ENCODE results near the gene SMCO1. TPM values are rescaled to one million over a fixed set of nuclear protein-coding genes. Genes with fewer than 3 reads are reported as not detected.
A peak's percentile ranks its signal among the peaks of the same experiment; 100 is the strongest.
"Not testable (repeated sequence)": the region's sequence is repeated elsewhere in the genome, so short reads cannot be mapped to it uniquely, and the experiment has no call there.

SMCO1 gene
- total and polyA plus RNA-seq, 11 donors = 2.6 to 130 (median 50.0) TPM

DNA sequence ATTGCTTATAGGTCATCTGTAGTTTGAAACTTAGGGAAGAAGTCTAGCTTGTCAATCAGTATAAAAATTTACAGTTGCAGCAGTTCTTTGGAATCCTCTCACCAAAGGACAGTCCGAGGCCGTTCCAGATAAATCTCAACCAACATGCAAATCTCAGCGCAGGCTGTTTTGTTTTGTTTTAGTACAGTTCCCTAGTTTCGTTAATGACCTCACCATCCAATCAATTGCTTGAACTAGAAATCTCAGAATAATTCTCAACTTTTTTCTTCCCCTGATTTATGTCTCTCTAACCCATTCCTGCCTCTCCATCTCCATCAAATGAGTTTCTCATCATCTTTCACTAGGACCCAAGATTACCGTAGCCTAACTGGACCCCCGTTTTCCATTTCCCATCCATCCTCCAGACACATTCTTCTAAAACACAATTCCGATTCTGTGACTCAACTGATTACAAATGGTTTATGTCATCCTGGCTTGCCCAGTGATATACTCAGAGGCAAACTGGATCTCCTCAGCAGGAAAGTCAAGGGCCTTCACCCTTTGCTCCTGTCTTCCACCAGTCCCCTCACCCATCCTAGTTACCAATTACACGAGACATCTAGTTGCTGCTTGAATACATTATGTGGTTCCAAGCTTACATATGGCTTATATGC lies 1.3 kb downstream of the SMCO1 start:
- intact Hi-C loops (cut with DNase I) = loop anchor here in 1 of 10 donors (10.0 kb wide), 1 partner anchor 449 kb away; no protein-coding TSS in a partner anchor
- no peak for DNase-seq
- Histone ChIP-seq H3K4me1 (peaks cover 0 to 10% (median 1%) of the 10 kb centered on the region in 12 donors), H3K4me3 (peak overlapping the region in 8 of 12 donors; percentile 4 to 53 (median 40)), H3K27me3 (no peaks in the 10 kb centered on the region), H3K36me3 (peaks cover 0 to 3% (median 0%) of the 10 kb centered on the region in 9 donors), H3K9me3 (peaks cover 0 to 15% (median 8%) of the 10 kb centered on the region in 12 donors), H3K27ac (peak overlapping the region in 10 of 12 donors; percentile 9 to 95 (median 85))
- TF ChIP-seq POLR2A (IDR thresholded peaks at IDR 0.05) = no peak
- TF ChIP-seq, protein P1, sequence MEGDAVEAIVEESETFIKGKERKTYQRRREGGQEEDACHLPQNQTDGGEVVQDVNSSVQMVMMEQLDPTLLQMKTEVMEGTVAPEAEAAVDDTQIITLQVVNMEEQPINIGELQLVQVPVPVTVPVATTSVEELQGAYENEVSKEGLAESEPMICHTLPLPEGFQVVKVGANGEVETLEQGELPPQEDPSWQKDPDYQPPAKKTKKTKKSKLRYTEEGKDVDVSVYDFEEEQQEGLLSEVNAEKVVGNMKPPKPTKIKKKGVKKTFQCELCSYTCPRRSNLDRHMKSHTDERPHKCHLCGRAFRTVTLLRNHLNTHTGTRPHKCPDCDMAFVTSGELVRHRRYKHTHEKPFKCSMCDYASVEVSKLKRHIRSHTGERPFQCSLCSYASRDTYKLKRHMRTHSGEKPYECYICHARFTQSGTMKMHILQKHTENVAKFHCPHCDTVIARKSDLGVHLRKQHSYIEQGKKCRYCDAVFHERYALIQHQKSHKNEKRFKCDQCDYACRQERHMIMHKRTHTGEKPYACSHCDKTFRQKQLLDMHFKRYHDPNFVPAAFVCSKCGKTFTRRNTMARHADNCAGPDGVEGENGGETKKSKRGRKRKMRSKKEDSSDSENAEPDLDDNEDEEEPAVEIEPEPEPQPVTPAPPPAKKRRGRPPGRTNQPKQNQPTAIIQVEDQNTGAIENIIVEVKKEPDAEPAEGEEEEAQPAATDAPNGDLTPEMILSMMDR (IDR thresholded peaks at IDR 0.05) = no peak
- 51 to 56% (median 54%) methylated on average over 8 of the region's 8 CpGs for WGBS, 4 donors
- ATAC-seq = peak in 2 of 4 donors; percentile 46 to 49

DNA sequence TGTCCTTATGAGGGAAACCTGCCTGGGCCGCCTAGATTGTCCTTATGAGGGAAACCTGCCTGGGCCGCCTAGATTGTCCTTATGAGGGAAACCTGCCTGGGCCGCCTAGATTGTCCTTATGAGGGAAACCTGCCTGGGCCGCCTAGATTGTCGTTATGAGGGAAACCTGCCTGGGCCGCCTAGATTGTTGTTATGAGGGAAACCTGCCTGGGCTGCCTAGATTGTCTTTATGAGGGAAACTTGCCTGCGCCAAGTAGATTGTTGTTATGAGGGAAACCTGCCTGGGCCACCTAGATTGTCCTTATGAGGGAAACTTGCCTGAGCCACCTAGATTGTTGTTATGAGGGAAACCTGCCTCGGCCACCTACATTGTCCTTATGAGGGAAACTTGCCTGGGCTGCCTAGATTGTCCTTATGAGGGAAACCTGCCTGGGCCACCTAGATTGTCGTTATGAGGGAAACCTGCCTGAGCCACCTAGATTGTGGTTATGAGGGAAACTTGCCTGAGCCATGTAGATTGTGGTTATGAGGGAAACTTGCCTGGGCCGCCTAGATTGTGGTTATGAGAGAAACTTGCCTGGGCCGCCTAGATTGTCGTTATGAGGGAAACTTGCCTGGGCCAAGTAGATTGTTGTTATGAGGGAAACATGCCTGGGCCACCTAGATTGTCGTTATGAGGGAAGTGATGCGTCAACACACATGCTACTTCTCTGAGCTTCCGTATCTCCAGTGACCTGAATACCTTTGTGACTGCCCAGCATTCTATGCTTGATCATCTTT lies 3.3 kb downstream of the SMCO1 start:
- not testable (repeated sequence) for H3K9me3 ChIP-seq, DNase-seq, H3K4me3 ChIP-seq, H3K27ac ChIP-seq, H3K27me3 ChIP-seq, ATAC-seq, H3K4me1 ChIP-seq
- intact Hi-C loops (cut with DNase I) = loop anchor here in 1 of 10 donors (10.0 kb wide), 1 partner anchor 447 kb away; no protein-coding TSS in a partner anchor
- H3K36me3 ChIP-seq = peaks cover 0 to 15% (median 3%) of the 10 kb centered on the region in 9 donors
- WGBS, 4 donors = 80 to 88% (median 88%) methylated on average over 12 to 15 of the region's 15 CpGs

DNA sequence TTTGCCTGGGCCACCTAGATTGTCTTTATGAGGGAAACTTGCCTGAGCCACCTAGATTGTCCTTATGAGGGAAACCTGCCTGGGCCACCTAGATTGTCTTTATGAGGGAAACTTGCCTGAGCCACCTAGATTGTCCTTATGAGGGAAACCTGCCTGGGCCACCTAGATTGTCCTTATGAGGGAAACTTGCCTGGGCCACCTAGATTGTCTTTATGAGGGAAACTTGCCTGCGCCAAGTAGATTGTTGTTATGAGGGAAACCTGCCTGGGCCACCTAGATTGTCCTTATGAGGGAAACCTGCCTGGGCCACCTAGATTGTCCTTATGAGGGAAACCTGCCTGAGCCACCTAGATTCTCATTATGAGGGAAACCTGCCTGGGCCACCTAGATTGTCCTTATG lies 4.0 kb downstream of the SMCO1 start:
- WGBS, 4 donors = 88 to 100% (median 100%) methylated on average over 1 of the region's 1 CpG
- ATAC-seq, H3K4me1 ChIP-seq, H3K4me3 ChIP-seq, H3K27me3 ChIP-seq, H3K27ac ChIP-seq, DNase-seq: not testable (repeated sequence)
- Histone ChIP-seq H3K9me3 (peaks cover 0 to 13% (median 1%) of the 10 kb centered on the region in 12 donors), H3K36me3 (peaks cover 0 to 18% (median 3%) of the 10 kb centered on the region in 9 donors)
- intact Hi-C loops (cut with DNase I) = loop anchor here in 1 of 10 donors (10.0 kb wide), 1 partner anchor 446 kb away; no protein-coding TSS in a partner anchor

DNA sequence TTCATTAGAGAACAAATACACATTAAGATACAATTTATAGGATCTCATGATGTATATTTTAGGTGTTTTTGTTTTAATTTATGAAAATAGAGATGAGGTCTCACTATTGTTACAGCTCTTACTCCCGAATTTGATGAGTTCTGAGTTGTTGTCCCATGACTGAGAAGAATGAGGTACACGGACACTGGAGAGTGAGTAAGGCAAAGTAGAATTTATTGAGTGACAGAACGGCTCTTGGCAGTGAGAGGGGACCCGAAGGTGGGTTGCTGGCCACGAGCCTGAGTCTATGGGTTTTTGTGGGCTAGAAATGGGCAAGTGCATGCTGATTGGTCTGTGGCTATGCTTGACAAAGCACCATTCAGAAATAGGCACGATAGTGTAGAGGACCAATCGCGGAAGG lies 8.5 kb downstream of the SMCO1 start:
- ATAC-seq (no peak), DNase-seq (no peak)
- H3K4me3 ChIP-seq = no peak overlapping the region
- H3K27me3 ChIP-seq = no peaks in the 10 kb centered on the region
- H3K27ac ChIP-seq = no peak overlapping the region
- intact Hi-C loops (cut with DNase I) = loop anchor here in 2 of 10 donors (10.0 kb wide), 1 partner anchor 72 kb away; the partner anchor contains the start of gene UBXN7 (in 2 of the 2)
- H3K9me3 ChIP-seq = peaks cover 0 to 14% (median 1%) of the 10 kb centered on the region in 12 donors
- H3K36me3 ChIP-seq = peaks cover 0 to 18% (median 3%) of the 10 kb centered on the region in 9 donors
- TF ChIP-seq, protein P1 (IDR thresholded peaks at IDR 0.05) = no peak
- no peak for TF ChIP-seq POLR2A (IDR thresholded peaks at IDR 0.05)
- H3K4me1 ChIP-seq = peaks cover 0 to 6% (median 0%) of the 10 kb centered on the region in 12 donors
- WGBS, 4 donors = 88 to 92% (median 90%) methylated on average over 8 of the region's 8 CpGs
